GM12874 (cell line): ENCODE data around the gene CLDN25.

Experiments
- TF ChIP-seq, protein P1 (sequence below): IDR thresholded peaks from 2 replicates; pipeline ENCODE4 v1.5.1; 2011; ENCODE audit warnings: low read depth, mild to moderate bottlenecking, control low read depth, low read length, moderate library complexity; ENCODE audit not compliant: insufficient read depth

The CLDN25 gene

DNA sequence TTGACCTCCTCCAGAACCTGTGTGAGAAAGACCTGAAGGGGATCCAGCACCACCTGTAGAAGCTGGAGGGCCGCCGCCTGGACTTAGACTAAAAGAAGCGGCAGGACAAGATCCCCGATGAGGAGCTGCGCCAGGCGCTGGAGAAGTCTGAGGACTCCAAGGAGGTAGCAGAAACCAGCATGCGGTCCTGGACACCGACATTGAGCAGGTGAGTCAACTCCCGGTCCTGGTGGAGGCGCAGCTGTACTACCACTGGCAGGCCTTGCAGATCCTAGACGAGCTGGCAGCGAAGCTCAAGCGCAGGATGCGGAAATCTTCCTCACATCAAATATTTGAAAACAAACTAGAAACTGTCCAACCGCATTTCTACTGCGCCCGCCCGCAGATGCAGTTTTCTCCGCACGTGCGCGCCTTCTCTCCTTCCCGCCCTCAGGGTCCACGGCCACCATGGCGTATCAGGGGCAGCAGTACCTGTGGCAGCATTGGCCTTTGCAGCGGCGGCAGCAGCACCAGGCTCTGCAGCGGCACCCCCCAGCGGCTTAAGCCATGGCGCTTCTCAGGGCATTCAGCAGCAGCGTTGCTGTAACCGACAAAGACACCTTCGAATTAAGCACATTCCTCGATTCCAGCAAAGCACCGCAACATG, 10.2 kb downstream of the CLDN25 start:
- TF ChIP-seq, protein P1, sequence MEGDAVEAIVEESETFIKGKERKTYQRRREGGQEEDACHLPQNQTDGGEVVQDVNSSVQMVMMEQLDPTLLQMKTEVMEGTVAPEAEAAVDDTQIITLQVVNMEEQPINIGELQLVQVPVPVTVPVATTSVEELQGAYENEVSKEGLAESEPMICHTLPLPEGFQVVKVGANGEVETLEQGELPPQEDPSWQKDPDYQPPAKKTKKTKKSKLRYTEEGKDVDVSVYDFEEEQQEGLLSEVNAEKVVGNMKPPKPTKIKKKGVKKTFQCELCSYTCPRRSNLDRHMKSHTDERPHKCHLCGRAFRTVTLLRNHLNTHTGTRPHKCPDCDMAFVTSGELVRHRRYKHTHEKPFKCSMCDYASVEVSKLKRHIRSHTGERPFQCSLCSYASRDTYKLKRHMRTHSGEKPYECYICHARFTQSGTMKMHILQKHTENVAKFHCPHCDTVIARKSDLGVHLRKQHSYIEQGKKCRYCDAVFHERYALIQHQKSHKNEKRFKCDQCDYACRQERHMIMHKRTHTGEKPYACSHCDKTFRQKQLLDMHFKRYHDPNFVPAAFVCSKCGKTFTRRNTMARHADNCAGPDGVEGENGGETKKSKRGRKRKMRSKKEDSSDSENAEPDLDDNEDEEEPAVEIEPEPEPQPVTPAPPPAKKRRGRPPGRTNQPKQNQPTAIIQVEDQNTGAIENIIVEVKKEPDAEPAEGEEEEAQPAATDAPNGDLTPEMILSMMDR: no peak

GRCh38 chr11:113796663-113797259, 17.2 kb downstream of the CLDN25 start:
- TF ChIP-seq, protein P1: peak; percentile 60

DNA sequence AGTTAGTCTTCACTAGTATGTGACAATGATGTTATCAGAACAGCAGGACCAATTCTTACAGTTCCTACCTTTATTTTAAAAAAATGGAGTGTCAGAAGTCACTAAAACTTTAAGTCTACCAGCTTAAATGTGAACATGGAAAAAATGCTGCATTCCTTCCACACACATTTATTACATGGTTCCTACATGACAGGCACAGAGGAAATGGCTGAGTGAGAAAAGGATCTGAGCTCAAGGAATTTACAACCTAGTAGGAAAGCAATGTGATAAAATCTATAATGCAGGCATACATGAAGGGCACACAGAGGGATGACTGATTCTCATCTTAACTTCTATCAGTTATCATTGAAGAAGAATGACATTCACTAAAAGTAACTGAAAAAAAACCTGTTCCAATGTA, 23.0 kb downstream of the CLDN25 start:
- TF ChIP-seq, protein P1: no peak

GRCh38 chr11:113805640-113806039, 26.0 kb downstream of the CLDN25 start:
- TF ChIP-seq, protein P1: no peak

- TF ChIP-seq, protein P1: peak; percentile 64
Observed at GRCh38 chr11:113806406-113806805, 26.8 kb downstream of the CLDN25 start.

GRCh38 chr11:113808931-113809330, 29.3 kb downstream of the CLDN25 start:
- TF ChIP-seq, protein P1: no peak

DNA sequence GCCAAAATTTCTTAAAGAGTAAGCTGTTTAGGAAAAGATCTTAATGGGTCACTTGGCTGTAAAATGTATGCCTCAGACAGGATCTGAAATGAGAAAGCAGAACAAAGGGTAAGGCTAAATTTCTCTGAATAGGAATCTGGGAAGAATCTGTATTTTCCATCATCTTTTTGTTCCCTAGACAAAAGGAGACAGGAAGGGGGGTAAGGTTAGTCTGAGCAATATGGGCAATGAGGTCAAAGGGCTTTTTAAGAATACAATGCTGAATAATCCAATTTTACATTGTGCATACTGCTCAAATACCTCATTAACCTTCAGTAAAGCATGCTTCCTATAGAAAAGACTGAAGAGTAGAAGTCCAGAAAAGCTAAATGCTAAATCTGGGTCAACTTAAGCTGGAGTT, 34.6 kb downstream of the CLDN25 start:
- TF ChIP-seq, protein P1: no peak
